ENCODE measurements around the gene POLR3A. TPM values are rescaled to one million over a fixed set of nuclear protein-coding genes. Genes with fewer than 3 reads are reported as not detected.

POLR3A gene
- total RNA-seq, 1 experiment from 2014 or later = 38.0 TPM

GRCh38 chr10:78015546-78015945, 13.8 kb downstream of the POLR3A start:
- Histone ChIP-seq H3K79me2 (ENCODE audit: insufficient read depth, low read length) (no peaks in the 10 kb centered on the region), H3K23me2 (ENCODE audit: insufficient read length, low read depth, low read length, poor library complexity, severe bottlenecking) (no peaks in the 10 kb centered on the region), H3K27me3 (ENCODE audit: insufficient read depth, low read length) (no peaks in the 10 kb centered on the region), H4K91ac (ENCODE audit: insufficient read length, low read depth, low read length) (no peak overlapping the region), H3T11ph (ENCODE audit: low read length) (no peak overlapping the region), H3K4me2 (ENCODE audit: insufficient read depth, insufficient read length, low read length) (no peak overlapping the region), H3K18ac (ENCODE audit: insufficient read length, low read depth, low read length) (no peak overlapping the region), H3K27ac (ENCODE audit: insufficient read length, low read depth, low read length) (no peak overlapping the region), H3K79me1 (ENCODE audit: insufficient read depth, low read depth, low read length, poor library complexity, severe bottlenecking) (no peaks in the 10 kb centered on the region), H2AK5ac (ENCODE audit: insufficient read length, low read length) (no peak overlapping the region), H2BK12ac (ENCODE audit: insufficient read length, low read depth, low read length) (no peak overlapping the region), H3K56ac (ENCODE audit: insufficient read length, low read depth, low read length) (no peak overlapping the region), H2BK15ac (ENCODE audit: low read depth, low read length) (no peak overlapping the region), H3K23ac (ENCODE audit: insufficient read length, low read depth, low read length) (no peak overlapping the region), H3K4me1 (ENCODE audit: insufficient read depth, low read length) (no peaks in the 10 kb centered on the region), H2BK20ac (ENCODE audit: low read depth, low read length, poor library complexity, severe bottlenecking) (no peak overlapping the region), H3K14ac (ENCODE audit: insufficient read depth, low read length) (no peak overlapping the region), H4K5ac (ENCODE audit: insufficient read length, low read depth, low read length) (no peak overlapping the region), H4K20me1 (ENCODE audit: control insufficient read depth, insufficient read depth, insufficient read length) (no peaks in the 10 kb centered on the region), H3K4ac (ENCODE audit: low read depth, low read length) (no peak overlapping the region), H2AFZ (ENCODE audit: low read length) (no peak overlapping the region), H2BK5ac (ENCODE audit: insufficient read length, low read length) (no peak overlapping the region), H2BK120ac (ENCODE audit: low read depth, low read length, poor library complexity, severe bottlenecking) (no peak overlapping the region), H4K8ac (replicated peaks; ENCODE audit: insufficient read length, low read depth, low read length) (no peak overlapping the region), H3K9ac (ENCODE audit: extremely low read depth, insufficient read length, low read length) (no peak overlapping the region), H3K9me3 (ENCODE audit: control insufficient read depth, low read depth, low read length) (no peaks in the 10 kb centered on the region)
- no CpG with 5 or more reads among the region's 5 CpGs for WGBS (ENCODE audit: extremely low coverage, insufficient read length, low lambda C conversion rate)
- H3K27ac Mint-ChIP-seq = no peak overlapping the region
- H3K36me3 Mint-ChIP-seq (ENCODE audit: insufficient read depth in 1 of 3, low read depth in 3 of 3) = peaks cover 27 to 91% (median 60%) of the 10 kb centered on the region in 3 experiments; a peak in 6 of 7 replicates
- TF ChIP-seq CTCF (conservative IDR thresholded peaks at IDR 0.05) = no peak
- H3K4me1 Mint-ChIP-seq = no peaks in the 10 kb centered on the region
- H3K9me3 Mint-ChIP-seq = no peaks in the 10 kb centered on the region
- DNase-seq = no peak
- no peaks in the 10 kb centered on the region for H3K27me3 Mint-ChIP-seq (ENCODE audit: low read depth)
- H3K4me3 Mint-ChIP-seq = no peak overlapping the region
